Activated CD4-positive, alpha-beta T cell treated with anti-CD3 and anti-CD28 coated beads for 36 hours (primary cell): ENCODE data around the gene LRCH1. TPM values are rescaled to one million over a fixed set of nuclear protein-coding genes. Genes with fewer than 3 reads are reported as not detected.
A peak's percentile ranks its signal among the peaks of the same experiment; 100 is the strongest.

Source experiments
- ATAC-seq: fragments of 200-7000 bp; cut with Tn5 transposase; one replicate; pipeline ENCODE4 v1.10.0; 2021; ENCODE audit warnings: mild to moderate bottlenecking, moderate library complexity
- CTCF ChIA-PET: fragments of 350-600 bp; sonication (Branson Sonifier 250); formaldehyde crosslinking; loops from one replicate; lab custom pipeline; 2021; ENCODE audit warnings: antibody characterized with exemption; lab: Charles Lee
- POLR2A ChIA-PET: fragments of 350-600 bp; sonication (Branson Sonifier 250); formaldehyde crosslinking; loops from one replicate; lab custom pipeline; 2021; ENCODE audit warnings: antibody characterized with exemption, inconsistent platforms; lab: Charles Lee
- DNase-seq: peaks from one replicate; pipeline ENCODE4 v3.0.0-alpha.2; 2020
- H3K27ac Mint-ChIP-seq: one replicate; pipeline ENCODE4 v1.8.0; 2021; ENCODE audit warnings: mixed read lengths
- H3K27me3 Mint-ChIP-seq: one replicate; pipeline ENCODE4 v1.8.0; 2021; ENCODE audit warnings: mixed read lengths
- H3K36me3 Mint-ChIP-seq: one replicate; pipeline ENCODE4 v1.8.0; 2021; ENCODE audit warnings: low read depth, mixed read lengths
- H3K4me1 Mint-ChIP-seq: one replicate; pipeline ENCODE4 v1.8.0; 2021; ENCODE audit warnings: mixed read lengths
- H3K4me3 Mint-ChIP-seq: one replicate; pipeline ENCODE4 v1.8.0; 2021; ENCODE audit warnings: mild to moderate bottlenecking, moderate library complexity, mixed read lengths
- H3K9me3 Mint-ChIP-seq: one replicate; pipeline ENCODE4 v1.8.0; 2021; ENCODE audit warnings: low read depth, mixed read lengths
- intact Hi-C, 2 experiments: fragments of 100-400 bp; cut with DNase I in 1 of 2; cut with micrococcal nuclease in 1 of 2; formaldehyde crosslinking; loops; one replicate each; pipeline versions ENCODE4 v1.14.2 to v1.15.1; 2022 to 2024; cut with DNase I, micrococcal nuclease
- total RNA-seq, 2 experiments: library from RNA; stranded (reverse); gene quantifications; one replicate each; pipeline ENCODE4 v1.2.3, GENCODE V29; 2021

LRCH1 gene
- total RNA-seq, 2 experiments from 2014 or later: 14.8 to 16.4 TPM

- H3K4me3 Mint-ChIP-seq: no peak overlapping the region
- H3K27ac Mint-ChIP-seq: no peak overlapping the region
- peaks cover 6% of the 10 kb centered on the region for H3K36me3 Mint-ChIP-seq
- no peak for DNase-seq
- CTCF ChIA-PET: interaction anchor here (1.0 to 1.9 kb wide), 4 partner anchors 8 to 203 kb away, joined by 4 to 5 read pairs (median 4); partner anchors contain the start of gene ESD
- no peak for ATAC-seq
- POLR2A ChIA-PET: no interaction called here
- peaks cover 1% of the 10 kb centered on the region for H3K9me3 Mint-ChIP-seq
- peaks cover 83% of the 10 kb centered on the region for H3K4me1 Mint-ChIP-seq
- no peaks in the 10 kb centered on the region for H3K27me3 Mint-ChIP-seq
- intact Hi-C loops: loop anchor here in 1 of 2 experiments (5.0 kb wide), 1 partner anchor 73 kb away; no protein-coding TSS in a partner anchor
Observed at GRCh38 chr13:46594374-46595078, 41.6 kb downstream of the LRCH1 start.

GRCh38 chr13:46595136-46595884 is 42.3 kb downstream of the LRCH1 start:
- ChIA-PET POLR2A (interaction anchor here (0.7 kb wide), 1 partner anchor 106 kb away, joined by 3 read pairs; no protein-coding TSS in a partner anchor), CTCF (interaction anchor here (1.0 to 1.9 kb wide), 5 partner anchors 9 to 126 kb away, joined by 3 to 5 read pairs (median 4); no protein-coding TSS in a partner anchor)
- no peak for DNase-seq
- intact Hi-C loops: no loop called here
- Mint-ChIP-seq H3K27ac (no peak overlapping the region), H3K4me3 (no peak overlapping the region), H3K36me3 (peaks cover 6% of the 10 kb centered on the region), H3K9me3 (peaks cover 1% of the 10 kb centered on the region), H3K27me3 (no peaks in the 10 kb centered on the region), H3K4me1 (peaks cover 80% of the 10 kb centered on the region)
- no peak for ATAC-seq

GRCh38 chr13:46595885-46596275 is 42.9 kb downstream of the LRCH1 start:
- CTCF ChIA-PET: interaction anchor here (1.0 to 1.7 kb wide), 4 partner anchors 10 to 81 kb away, joined by 3 to 5 read pairs (median 4); no protein-coding TSS in a partner anchor
- no peak for ATAC-seq
- Mint-ChIP-seq H3K36me3 (peaks cover 6% of the 10 kb centered on the region), H3K9me3 (peaks cover 1% of the 10 kb centered on the region), H3K4me3 (no peak overlapping the region), H3K27ac (no peak overlapping the region), H3K27me3 (no peaks in the 10 kb centered on the region), H3K4me1 (peaks cover 82% of the 10 kb centered on the region)
- intact Hi-C loops: no loop called here
- no peak for DNase-seq
- POLR2A ChIA-PET: interaction anchor here (0.7 kb wide), 1 partner anchor 106 kb away, joined by 3 read pairs; no protein-coding TSS in a partner anchor

- ATAC-seq (no peak), DNase-seq (no peak)
- peaks cover 6% of the 10 kb centered on the region for H3K36me3 Mint-ChIP-seq
- ChIA-PET POLR2A (no interaction called here), CTCF (interaction anchor here (1.0 to 1.7 kb wide), 2 partner anchors 18 to 80 kb away, joined by 3 to 4 read pairs; no protein-coding TSS in a partner anchor)
- H3K4me3 Mint-ChIP-seq: no peak overlapping the region
- H3K27me3 Mint-ChIP-seq: no peaks in the 10 kb centered on the region
- H3K27ac Mint-ChIP-seq: no peak overlapping the region
- intact Hi-C loops: no loop called here
- peaks cover 85% of the 10 kb centered on the region for H3K4me1 Mint-ChIP-seq
- H3K9me3 Mint-ChIP-seq: peaks cover 1% of the 10 kb centered on the region
Observed at GRCh38 chr13:46596466-46596865, 43.5 kb downstream of the LRCH1 start.

- ATAC-seq (peak; percentile 17), DNase-seq (no peak)
- Mint-ChIP-seq H3K9me3 (peaks cover 1% of the 10 kb centered on the region), H3K27ac (no peak overlapping the region), H3K36me3 (peaks cover 6% of the 10 kb centered on the region), H3K27me3 (no peaks in the 10 kb centered on the region), H3K4me3 (no peak overlapping the region), H3K4me1 (peaks cover 82% of the 10 kb centered on the region)
- ChIA-PET CTCF (no interaction called here), POLR2A (interaction anchor here (0.6 kb wide), 1 partner anchor 19 kb away, joined by 3 read pairs; no protein-coding TSS in a partner anchor)
- intact Hi-C loops: loop anchor here in 1 of 2 experiments (2.0 kb wide), 1 partner anchor 67 kb away; no protein-coding TSS in a partner anchor
Observed at GRCh38 chr13:46598140-46598819, 45.3 kb downstream of the LRCH1 start.

GRCh38 chr13:46598820-46599180 is 45.8 kb downstream of the LRCH1 start:
- Mint-ChIP-seq H3K4me1 (peaks cover 77% of the 10 kb centered on the region), H3K9me3 (peaks cover 1% of the 10 kb centered on the region), H3K36me3 (peaks cover 6% of the 10 kb centered on the region), H3K4me3 (no peak overlapping the region), H3K27ac (peak overlapping the region; percentile 31), H3K27me3 (no peaks in the 10 kb centered on the region)
- ChIA-PET POLR2A (interaction anchor here (0.6 kb wide), 1 partner anchor 20 kb away, joined by 3 read pairs; no protein-coding TSS in a partner anchor), CTCF (no interaction called here)
- peak; percentile 23 for DNase-seq
- peak; percentile 80 for ATAC-seq
- intact Hi-C loops: loop anchor here in 1 of 2 experiments (2.0 kb wide), 1 partner anchor 68 kb away; no protein-coding TSS in a partner anchor

GRCh38 chr13:46600943-46601311 is 48.0 kb downstream of the LRCH1 start:
- DNase-seq: no peak
- Mint-ChIP-seq H3K9me3 (peaks cover 1% of the 10 kb centered on the region), H3K36me3 (peaks cover 6% of the 10 kb centered on the region), H3K4me1 (peaks cover 66% of the 10 kb centered on the region), H3K27me3 (no peaks in the 10 kb centered on the region), H3K27ac (peak overlapping the region; percentile 63), H3K4me3 (no peak overlapping the region)
- intact Hi-C loops: loop anchor here (2.0 to 5.0 kb wide), 2 partner anchors 48 to 66 kb away; partner anchors contain the start of gene LRCH1 (in 1 of the 2)
- ATAC-seq: no peak
- ChIA-PET POLR2A (no interaction called here), CTCF (no interaction called here)

GRCh38 chr13:46602531-46602930 is 49.6 kb downstream of the LRCH1 start:
- peaks cover 4% of the 10 kb centered on the region for H3K36me3 Mint-ChIP-seq

GRCh38 chr13:46603165-46603603 is 50.2 kb downstream of the LRCH1 start:
- H3K9me3 Mint-ChIP-seq: peaks cover 1% of the 10 kb centered on the region
- DNase-seq (no peak), ATAC-seq (no peak)
- H3K36me3 Mint-ChIP-seq: peaks cover 4% of the 10 kb centered on the region
- no peak overlapping the region for H3K27ac Mint-ChIP-seq
- CTCF ChIA-PET: interaction anchor here (1.5 kb wide), 1 partner anchor 10 kb away, joined by 4 read pairs; no protein-coding TSS in a partner anchor
- no peak overlapping the region for H3K4me3 Mint-ChIP-seq
- POLR2A ChIA-PET: interaction anchor here (0.6 kb wide), 2 partner anchors 18 to 65 kb away, joined by 3 read pairs; no protein-coding TSS in a partner anchor
- H3K4me1 Mint-ChIP-seq: peaks cover 74% of the 10 kb centered on the region
- intact Hi-C loops: loop anchor here in 1 of 2 experiments (5.0 kb wide), 1 partner anchor 64 kb away; no protein-coding TSS in a partner anchor
- no peaks in the 10 kb centered on the region for H3K27me3 Mint-ChIP-seq

More at GRCh38 chr13:46602531-46602930, 49.6 kb downstream of the LRCH1 start:
- Mint-ChIP-seq H3K9me3 (peaks cover 1% of the 10 kb centered on the region), H3K4me3 (no peak overlapping the region), H3K27ac (no peak overlapping the region), H3K4me1 (peaks cover 73% of the 10 kb centered on the region), H3K27me3 (no peaks in the 10 kb centered on the region)
- no peak for ATAC-seq
- CTCF ChIA-PET: interaction anchor here (1.0 to 1.5 kb wide), 3 partner anchors 9 to 91 kb away, joined by 3 to 4 read pairs (median 3); no protein-coding TSS in a partner anchor
- POLR2A ChIA-PET: no interaction called here
- DNase-seq: no peak
- intact Hi-C loops: loop anchor here in 1 of 2 experiments (5.0 kb wide), 1 partner anchor 65 kb away; no protein-coding TSS in a partner anchor

- H3K9me3 Mint-ChIP-seq: no peaks in the 10 kb centered on the region
- ChIA-PET CTCF (interaction anchor here (0.6 to 1.1 kb wide), 2 partner anchors 19 to 41 kb away, joined by 3 read pairs; no protein-coding TSS in a partner anchor), POLR2A (no interaction called here)
- intact Hi-C loops: loop anchor here in 1 of 2 experiments (5.0 kb wide), 1 partner anchor 63 kb away; no protein-coding TSS in a partner anchor
- peaks cover 69% of the 10 kb centered on the region for H3K4me1 Mint-ChIP-seq
- ATAC-seq (no peak), DNase-seq (no peak)
- H3K27me3 Mint-ChIP-seq: no peaks in the 10 kb centered on the region
- H3K27ac Mint-ChIP-seq: no peak overlapping the region
- no peaks in the 10 kb centered on the region for H3K36me3 Mint-ChIP-seq
- no peak overlapping the region for H3K4me3 Mint-ChIP-seq
Observed at GRCh38 chr13:46604226-46604990, 51.4 kb downstream of the LRCH1 start.
